NCI-H2171 (cell line): ENCODE results near the gene LAMA2.

Experiments
- DNase-seq: peaks from one replicate; lab custom pipeline; 2025; lab: John Stamatoyannopoulos, UW

Gene LAMA2

DNA sequence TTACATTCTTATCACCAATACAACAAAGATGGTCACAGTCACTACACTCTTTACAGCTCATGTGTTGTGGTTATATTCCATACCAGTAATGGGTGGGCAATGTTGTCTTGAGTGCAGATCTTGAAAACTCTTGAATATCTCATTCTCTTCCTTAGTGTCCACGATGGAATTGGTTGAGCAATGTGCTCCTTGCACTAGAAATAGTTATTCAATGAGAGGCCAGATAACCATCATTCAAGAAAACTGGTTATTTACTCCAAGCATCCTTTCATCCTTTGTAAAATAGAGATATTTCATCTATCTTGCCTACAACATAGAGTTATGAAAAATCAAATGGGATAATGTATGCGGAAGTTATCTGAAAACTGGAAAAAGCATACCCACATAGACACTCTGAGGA lies 611.2 kb downstream of the LAMA2 start:
- DNase-seq, result no peak

DNA sequence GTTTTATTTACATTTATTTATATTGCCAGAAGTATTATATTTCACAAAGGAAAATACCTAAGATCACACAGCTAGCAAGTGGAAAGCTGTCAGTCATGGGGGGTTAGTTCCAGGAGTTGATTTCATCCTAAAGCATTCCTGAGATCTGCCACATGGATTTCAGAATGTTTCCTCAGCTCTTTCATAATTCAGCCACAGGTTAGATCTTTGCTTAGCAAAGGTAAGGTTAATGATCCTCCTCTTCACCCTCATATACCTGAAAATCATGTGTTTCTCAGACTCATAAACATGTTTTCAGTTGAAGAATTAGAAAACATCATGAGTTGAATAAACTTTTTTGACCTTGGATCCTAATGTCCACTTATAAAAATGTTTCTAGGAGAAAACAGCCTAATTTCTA lies 611.6 kb downstream of the LAMA2 start:
- no peak for DNase-seq

DNA sequence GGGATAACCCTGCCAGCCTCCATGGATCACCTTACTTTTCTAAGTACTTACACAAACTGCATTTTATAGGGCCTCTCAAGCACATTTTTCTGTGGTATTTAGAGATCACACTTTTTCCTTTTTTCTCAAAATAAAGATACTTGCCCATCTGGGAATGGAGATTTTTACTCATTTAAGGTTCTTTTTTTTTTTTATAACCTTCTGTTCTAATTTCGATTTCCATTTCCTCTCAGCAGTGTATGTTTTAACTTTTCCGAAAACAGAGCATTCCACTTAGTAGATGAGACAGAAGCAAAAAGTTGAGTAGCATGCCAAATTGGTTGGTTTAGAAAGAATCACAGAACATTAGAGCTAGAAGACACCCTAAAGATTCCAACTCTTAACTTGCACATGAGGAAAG lies 612.7 kb downstream of the LAMA2 start:
- no peak for DNase-seq

DNA sequence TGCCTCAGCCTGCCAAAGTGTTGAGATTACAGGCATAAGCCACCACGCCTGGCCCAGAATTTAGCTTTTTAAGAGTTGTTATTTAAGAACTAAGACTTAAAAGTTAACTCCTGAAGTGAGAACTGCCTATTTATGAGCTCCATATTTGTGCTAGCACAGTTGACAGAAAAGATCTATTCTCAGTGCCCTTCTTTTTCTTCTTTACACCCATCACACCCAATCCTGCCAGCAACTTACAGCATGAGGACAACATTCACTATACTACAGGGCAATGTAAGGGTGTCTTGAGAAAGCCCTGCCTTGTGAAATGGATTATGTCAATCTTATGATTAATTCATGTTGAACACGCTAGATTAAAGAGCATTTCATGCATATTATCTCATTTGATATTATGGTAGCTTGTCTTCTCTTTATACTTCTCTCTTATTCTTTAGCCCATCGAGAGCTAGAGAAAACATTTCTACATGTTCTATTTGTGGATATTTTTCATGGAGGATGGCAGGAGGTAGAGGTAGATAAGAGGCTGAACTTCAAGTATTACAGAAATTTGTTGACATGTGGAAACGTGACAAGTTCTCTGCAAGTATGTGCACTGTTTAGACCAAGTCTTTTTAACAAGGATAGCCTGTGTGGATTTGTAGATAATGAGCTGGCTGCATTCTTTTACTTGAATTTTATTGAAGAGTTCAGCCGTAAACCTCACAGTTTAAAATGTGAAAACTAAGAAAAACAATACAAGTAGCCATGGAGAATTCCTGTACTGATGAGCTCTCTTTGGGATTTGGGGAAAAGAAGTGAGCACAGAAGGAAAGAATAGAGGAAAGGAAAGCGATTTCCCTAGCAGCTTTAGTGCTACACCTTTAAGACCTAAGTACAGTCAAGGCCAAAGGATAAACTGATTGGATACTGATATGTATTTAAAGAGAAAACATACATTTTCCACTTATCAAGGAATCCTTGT lies 614.8 kb downstream of the LAMA2 start:
- no peak for DNase-seq

DNA sequence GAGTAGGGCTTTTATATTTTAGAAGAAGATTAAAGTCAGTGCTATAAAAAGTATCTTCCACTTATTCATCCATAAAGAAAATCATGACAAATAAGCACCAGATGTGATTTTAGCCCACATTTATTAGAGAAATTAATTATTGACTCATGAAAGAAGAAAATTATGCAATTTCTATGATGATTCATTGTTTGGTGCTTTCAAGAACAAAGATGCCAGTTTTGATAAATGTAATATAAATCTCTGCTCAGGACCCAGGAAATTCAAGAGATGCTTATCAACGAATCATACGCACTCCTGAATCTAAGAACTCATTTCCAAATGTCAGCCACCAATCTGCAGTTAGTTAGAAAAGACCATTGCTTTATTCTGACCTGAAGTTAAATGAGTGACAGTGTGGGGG lies 615.6 kb downstream of the LAMA2 start:
- DNase-seq, result no peak

DNA sequence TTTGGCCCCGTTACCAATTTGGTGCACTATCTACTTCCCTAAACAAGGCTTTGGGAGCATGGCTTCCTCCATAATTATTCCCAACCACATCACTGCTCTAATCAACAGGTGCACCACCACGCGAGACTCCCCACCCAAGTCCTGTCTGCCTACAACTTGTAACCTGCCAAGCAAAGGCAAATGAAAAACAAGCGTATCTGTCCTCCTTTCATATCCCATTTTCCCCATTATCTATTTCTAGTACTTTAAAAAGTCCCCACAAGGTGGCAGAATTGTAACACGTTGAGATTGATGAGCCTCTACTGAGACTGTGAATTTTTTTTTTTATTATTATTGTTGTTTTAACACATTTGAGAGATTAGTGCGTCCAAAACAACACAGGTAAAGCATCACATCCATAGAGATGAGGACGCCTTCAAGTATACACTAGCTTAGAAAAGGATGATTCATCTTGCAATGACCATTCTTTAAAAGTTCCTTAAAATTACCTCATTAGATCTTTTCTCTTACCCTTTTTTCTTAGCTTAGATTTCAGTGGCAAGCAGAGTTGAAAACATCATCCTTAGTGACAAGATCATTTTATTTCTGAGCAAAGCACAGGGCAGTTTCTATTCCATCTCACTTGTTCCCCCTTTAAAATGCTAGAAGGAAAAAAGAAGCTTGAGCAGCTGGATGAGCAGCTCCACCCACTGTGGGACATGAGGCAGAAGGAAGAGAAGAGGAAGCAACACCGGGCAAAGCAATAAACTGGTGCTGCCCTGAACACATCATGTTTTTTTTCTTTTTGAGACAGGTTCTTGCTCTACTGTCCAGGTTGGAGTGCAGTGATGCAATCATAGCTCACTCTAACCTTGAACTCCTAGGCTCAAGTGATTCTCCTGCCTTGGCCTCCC lies 616.3 kb downstream of the LAMA2 start:
- peak; percentile 19 for DNase-seq

DNA sequence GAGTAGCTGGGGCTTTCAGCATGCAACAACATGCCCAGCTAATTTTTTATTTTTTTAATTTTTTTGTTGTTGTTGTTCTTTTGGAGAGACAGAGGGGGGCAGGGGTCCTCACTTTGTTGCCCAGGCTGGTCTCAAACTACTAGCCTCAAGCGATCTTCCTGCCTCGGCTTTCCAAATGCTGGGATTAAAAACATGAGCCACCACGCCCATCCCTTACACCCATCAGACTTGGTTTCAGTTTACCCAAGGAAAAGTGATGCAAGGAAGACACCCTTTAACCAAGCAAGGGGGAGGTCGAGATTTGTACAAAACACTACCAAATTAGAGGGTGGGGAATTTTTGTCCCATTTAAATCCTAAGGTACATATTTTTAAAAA lies 616.9 kb downstream of the LAMA2 start:
- DNase-seq, result no peak

DNA sequence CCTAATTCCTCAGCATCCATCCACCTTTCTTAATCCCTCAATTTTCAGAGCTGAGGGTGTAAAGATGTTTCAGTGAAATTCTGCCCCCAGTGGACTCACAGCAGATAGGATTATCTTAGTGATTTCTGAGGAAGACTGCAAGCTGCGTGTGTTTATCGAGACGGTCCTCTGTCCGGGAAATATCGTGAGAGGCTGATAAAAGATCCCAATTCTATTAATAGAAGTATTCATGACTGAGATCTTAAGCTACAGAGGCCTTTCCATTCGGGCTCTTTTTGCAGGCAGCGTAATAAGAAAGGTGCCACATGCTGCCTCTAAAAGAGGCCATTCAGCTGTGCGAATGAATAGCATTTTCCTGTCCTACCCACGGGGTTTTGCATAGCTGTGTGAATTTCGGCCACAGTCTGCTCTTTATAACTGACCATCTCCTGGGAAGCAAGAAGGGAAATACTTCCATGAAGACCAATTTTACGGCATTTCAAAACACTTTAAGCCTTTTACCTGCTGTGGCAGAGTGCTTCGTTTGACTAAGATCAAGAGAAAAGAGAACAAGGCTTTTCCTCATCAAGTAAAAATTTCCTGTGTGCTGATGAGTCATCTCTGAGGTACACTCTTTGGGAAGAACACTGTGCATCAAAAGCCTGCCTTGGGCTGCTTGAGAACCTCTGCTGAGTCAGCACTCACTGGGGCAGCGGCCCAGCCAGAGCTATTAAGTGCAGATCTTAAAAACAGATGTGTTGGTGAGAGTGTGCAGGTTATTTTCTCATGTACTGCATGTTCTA lies 618.2 kb downstream of the LAMA2 start:
- no peak for DNase-seq

DNA sequence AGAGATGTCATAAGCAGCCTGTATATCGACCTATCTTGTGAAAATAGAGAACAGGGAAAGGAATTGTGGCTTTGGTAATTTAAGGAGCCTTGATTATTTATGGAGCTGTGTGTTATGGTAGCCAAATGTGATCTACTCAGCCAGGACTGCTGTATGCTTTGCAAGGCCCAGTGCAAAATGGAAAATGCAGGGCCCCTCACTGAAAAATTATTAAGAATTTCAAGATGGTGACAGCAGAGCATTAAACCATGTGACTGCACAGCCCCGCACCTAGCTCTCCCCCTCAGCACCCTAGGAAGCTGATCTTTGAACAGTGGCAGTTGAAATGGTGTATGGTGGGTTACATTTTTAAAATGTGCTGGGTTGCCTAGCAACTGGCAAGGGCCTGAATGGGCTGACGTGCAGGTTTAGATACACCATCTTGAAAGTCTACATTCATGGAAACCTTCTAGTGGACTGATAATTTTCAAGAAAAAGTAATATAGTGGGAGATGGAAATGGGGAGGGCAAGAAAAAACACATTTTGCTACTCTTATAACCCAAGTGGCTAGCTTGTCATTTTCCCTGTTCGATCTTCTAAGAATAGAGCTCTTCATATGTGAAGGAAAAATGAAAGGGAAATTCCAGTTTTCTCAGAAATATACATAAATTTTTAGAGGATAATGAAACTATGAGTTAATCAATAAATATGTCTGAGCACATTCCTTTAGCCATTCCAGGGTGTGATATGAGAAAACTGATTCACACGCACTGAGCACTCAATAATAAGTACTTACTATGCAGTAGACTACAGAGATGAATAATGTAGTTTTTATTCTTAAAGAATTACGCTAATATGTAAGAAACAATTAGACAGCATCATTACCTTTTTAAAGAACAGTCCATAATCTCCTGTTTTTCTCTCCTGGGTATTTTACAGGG lies 619.1 kb downstream of the LAMA2 start:
- no peak for DNase-seq

DNA sequence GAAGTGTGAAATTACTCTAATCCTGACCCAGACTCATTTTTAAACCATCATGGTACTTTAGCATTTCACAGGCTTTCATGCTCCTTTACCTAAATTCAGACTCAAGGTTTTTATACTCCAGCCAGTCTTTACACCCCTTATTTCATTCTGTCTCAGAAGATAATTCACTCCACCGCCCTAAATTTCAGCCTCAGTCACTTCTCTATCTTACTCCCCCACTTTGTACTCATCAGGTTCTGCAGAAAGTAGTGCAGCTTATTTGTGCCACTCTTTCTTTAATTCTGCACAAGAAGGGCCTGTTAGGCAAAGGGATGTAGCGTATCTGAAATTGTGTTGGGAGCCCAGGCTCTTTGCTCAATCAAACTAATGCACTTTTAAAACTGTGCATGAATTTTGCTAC lies 621.5 kb downstream of the LAMA2 start:
- DNase-seq, result no peak

DNA sequence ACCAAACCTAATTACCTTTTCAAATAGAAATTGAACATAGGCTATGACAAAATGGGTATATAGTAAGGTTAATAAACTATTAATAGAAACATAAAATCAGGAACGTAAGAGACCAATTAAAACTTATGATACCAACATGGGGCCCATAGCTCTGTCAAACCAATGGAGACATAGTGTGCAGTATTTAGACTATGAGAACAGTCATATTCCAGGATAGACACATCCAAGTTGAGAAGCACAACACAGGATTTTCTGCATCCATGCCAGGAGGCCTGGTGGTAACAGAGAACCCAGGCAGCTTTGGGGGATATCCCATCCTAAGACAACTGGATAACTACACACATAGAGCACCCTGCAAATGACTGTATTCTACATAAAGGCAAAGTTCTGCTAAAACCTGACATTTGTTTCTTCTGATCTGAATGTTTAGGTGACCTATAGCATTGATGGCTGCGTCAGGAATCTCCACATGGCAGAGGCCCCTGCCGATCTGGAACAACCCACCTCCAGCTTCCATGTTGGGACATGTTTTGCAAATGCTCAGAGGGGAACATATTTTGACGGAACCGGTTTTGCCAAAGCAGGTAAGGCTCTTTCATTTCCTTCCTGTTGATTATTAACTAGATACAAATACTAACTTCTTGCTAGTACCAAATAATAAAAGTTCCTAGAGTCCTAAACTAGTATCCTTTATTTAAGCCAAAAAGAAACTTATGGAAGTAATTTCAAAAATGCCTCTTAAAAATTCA lies 624.3 kb downstream of the LAMA2 start:
- DNase-seq, result no peak

DNA sequence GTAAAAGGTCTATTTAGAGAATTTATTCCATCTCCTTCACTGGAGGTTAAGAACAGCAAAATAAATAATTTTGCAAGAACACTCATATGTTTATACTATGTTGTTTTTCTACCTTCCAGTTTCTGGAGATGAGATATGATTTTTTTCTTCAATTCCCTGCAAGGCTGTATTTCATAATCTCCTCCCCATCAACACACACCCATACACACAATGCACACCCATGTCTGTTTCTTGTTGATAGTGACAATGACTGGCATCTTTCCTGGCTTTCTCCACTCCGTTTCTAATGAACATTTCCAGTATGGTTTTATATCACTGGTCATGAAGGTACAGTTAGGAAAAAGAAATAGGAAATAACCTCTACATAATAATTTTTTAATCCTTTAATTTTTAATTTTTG lies 624.9 kb downstream of the LAMA2 start:
- DNase-seq, result no peak

DNA sequence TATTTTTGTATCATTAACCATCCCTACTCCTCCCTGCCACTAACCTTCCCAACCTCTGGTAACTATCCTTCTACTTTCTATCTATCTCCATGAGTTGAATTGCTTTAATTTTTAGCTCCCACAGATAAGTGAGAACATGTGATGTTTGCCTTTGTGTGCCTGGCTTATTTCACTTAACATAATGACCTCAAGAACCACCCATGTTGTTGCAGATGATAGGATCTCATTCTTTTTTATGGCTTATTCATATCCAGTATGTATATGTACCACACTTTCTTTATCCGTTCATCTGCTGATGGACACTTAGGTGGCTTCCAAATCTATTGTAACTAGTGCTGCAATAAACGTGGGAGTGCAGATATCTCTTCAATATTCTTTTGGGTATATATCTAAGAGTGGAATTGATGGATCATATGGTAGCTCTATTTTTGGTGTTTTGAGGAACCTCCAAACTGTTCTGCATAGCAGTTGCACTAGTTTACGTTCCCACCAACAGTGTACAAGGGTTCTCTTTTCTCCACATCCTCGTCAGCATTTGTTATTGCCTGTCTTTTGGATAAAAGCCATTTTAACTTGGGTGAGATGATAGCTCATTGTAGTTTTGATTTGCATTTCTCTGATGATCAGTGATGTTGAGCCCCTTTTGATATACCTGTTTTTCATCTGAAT lies 625.7 kb downstream of the LAMA2 start:
- DNase-seq, result no peak

DNA sequence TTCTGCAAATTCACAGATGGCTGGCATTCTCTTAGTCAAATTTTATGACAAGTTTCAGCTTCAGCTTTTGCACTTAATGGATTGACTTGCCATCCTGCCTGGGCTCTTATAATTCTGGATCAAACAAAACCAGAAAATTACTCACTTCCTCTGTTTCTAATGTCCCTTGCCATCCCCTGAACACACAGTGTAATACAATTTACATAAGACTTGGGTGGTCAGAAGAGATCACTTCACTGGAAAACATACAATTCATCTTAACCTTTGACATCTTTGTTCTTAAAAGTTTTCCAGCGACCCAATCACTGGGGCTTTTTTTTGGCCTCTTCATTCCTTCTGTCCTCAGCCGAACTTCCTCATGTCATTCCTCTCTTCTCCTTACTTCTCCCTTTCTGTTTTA lies 628.0 kb downstream of the LAMA2 start:
- no peak for DNase-seq

DNA sequence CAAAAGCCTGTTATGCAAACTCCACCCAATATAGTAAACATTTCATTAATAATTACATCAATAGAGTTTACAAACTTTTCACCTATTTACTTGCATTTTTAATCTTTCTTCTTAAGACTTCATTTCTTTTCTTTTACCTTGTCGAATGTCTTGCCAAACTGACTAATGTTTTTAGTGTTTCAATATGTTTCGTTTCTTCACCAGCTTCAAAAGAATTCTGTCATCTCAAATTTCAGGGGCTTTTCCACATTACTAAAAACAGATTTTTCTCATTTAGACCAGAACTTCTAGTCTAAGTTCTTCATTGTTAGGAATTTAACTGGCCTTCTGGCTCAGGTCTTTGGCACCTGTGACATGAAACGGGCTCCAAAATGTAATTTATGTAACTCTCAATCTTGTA lies 630.5 kb downstream of the LAMA2 start:
- no peak for DNase-seq

DNA sequence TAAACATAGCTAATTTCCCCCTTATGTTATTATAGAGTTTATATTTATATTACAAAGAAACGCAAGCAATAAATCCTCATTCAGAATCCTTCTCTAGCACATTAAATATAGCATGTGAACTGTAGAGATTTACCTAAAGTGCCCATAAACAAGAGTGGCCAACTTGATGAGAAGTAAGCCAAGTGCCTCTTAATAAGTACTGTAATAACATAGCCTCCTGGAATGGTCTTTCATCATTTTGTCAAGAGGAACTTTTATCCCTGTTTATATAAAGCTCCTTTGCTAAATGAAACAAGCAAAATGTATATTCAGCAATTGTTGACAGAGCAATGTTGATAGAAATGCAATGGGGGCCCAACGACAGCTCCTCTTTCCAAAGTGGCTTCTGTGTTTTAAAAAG lies 632.1 kb downstream of the LAMA2 start:
- DNase-seq, result no peak

DNA sequence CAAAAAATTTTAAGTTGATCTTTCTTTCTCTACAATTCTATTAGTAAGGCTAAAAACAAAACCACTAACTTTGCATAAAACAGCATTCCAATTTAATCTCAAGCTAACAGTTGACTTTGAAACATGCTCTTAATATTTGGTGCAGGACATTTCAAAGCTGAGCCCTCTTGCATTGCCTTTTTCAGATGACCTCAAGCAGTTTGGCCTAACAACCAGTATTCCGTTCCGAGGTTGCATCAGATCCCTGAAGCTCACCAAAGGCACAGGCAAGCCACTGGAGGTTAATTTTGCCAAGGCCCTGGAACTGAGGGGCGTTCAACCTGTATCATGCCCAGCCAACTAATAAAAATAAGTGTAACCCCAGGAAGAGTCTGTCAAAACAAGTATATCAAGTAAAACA lies 633.1 kb downstream of the LAMA2 start:
- no peak for DNase-seq

DNA sequence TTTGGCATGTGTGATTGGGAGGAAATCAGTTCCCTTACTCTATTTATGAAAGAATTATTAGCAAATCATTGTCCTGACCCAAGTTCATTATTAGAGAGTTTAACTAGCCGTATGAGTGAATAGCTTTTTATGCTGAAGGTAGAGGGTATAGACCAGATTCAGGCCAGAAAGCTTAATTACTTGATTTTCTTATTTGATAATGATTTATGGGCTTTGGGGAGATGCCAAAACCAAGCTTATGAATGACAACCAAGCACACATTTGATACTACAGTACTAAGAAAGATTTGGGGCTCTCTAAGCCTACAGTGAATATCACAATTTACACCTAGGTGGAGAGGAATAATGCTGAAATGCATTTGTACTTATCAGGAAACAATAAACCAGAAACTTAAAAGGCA lies 633.8 kb downstream of the LAMA2 start:
- DNase-seq, result no peak

DNA sequence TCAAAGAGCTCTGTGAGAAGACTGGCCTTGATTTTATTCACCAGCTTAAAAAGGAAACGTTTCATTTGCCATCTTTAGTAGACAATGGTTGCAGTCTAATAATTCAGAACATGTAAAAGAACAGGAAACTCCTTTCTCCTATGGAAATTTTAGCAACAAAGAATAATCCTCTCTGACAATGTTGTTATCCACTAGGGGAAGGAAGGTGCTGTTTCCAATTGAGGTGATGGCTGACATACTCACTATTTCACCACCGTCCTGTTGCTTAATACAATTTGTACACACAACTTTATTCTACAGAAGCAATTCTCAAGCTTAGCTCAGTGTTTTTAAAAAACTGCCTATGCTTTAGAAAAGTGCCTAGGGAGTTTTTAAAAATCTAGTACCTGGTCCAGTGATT lies 634.4 kb downstream of the LAMA2 start:
- DNase-seq, result no peak

DNA sequence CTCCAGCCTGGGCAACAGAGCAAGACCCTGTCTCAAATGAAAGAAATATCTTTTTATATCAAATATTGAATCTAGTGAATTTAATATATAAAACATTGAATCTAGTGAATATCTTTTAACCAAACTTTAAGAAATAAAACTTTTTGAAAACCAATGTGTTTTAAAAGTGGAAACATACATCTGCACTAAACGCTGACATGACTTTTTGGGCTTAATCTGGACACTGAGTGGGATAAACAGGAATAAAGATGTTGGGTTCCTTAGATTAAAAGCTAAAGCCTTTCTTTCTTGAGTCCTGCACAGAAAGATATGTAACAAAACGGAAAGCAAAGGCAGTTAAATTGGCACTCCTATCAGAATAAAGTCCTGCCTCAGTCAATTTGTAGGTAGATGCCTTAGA lies 636.8 kb downstream of the LAMA2 start:
- no peak for DNase-seq
